Mesendoderm (in vitro differentiated cells): ENCODE results near the gene NRBP1. TPM values are rescaled to one million over a fixed set of nuclear protein-coding genes. Genes with fewer than 3 reads are reported as not detected.

Source experiments
- DNase-seq: peaks from one replicate; pipeline ENCODE4 v3.0.0; 2013
- H2AK5ac ChIP-seq: 2 replicates; pipeline ENCODE4 v1.6.1; 2013; ENCODE audit warnings: low read length, inconsistent platforms
- H2BK120ac ChIP-seq: 2 replicates; pipeline ENCODE4 v1.6.1; 2013; ENCODE audit warnings: low read depth, mild to moderate bottlenecking, low read length, moderate library complexity, mixed read lengths
- H2BK15ac ChIP-seq: replicated peaks from 2 replicates; pipeline ENCODE4 v1.6.1; 2013; ENCODE audit warnings: low read depth, mild to moderate bottlenecking, moderate library complexity
- H2BK5ac ChIP-seq: 2 replicates; pipeline ENCODE4 v1.6.1; 2013; ENCODE audit warnings: low read length, inconsistent platforms
- H3K18ac ChIP-seq: 2 replicates; pipeline ENCODE4 v1.6.1; 2013; ENCODE audit warnings: mild to moderate bottlenecking, low read length, mixed read lengths
- H3K23ac ChIP-seq: one replicate; pipeline ENCODE4 v1.6.1; 2013; ENCODE audit warnings: low read length
- H3K27ac ChIP-seq: 2 replicates; pipeline ENCODE4 v1.5.1; 2013; ENCODE audit warnings: low read depth, mild to moderate bottlenecking, inconsistent platforms, low read length, moderate library complexity
- H3K27me3 ChIP-seq: 2 replicates; pipeline ENCODE4 v1.6.1; 2013; ENCODE audit warnings: low read length, control low read depth, mild to moderate bottlenecking, inconsistent platforms; ENCODE audit not compliant: insufficient read depth, poor library complexity
- H3K36me3 ChIP-seq: 2 replicates; pipeline ENCODE4 v1.6.1; 2013; ENCODE audit warnings: low read length, inconsistent platforms; ENCODE audit not compliant: control insufficient read depth, insufficient read depth
- H3K4ac ChIP-seq: one replicate; pipeline ENCODE4 v1.6.1; 2013; ENCODE audit warnings: low read depth, mild to moderate bottlenecking, low read length, moderate library complexity
- H3K4me1 ChIP-seq: 2 replicates; pipeline ENCODE4 v1.6.1; 2013; ENCODE audit warnings: low read depth, low read length, inconsistent platforms; ENCODE audit not compliant: control insufficient read depth
- H3K4me2 ChIP-seq: 2 replicates; pipeline ENCODE4 v1.6.1; 2013; ENCODE audit warnings: low read length
- H3K4me3 ChIP-seq: 2 replicates; pipeline ENCODE4 v1.5.1; 2013; ENCODE audit warnings: mild to moderate bottlenecking, low read length
- H3K56ac ChIP-seq: one replicate; pipeline ENCODE4 v1.6.1; 2013; ENCODE audit warnings: low read length
- H3K79me1 ChIP-seq: 2 replicates; pipeline ENCODE4 v1.6.1; 2013; ENCODE audit warnings: low read length, inconsistent platforms
- H3K79me2 ChIP-seq: 2 replicates; pipeline ENCODE4 v1.6.1; 2013; ENCODE audit warnings: mild to moderate bottlenecking, low read length; ENCODE audit not compliant: control insufficient read depth, insufficient read depth
- H3K9ac ChIP-seq: 2 replicates; pipeline ENCODE4 v1.6.1; 2013; ENCODE audit warnings: low read length, inconsistent platforms
- H4K5ac ChIP-seq: one replicate; pipeline ENCODE4 v1.6.1; 2013; ENCODE audit warnings: low read length
- H4K8ac ChIP-seq: one replicate; pipeline ENCODE4 v1.6.1; 2013; ENCODE audit warnings: low read depth, mild to moderate bottlenecking, control low read depth, low read length, moderate library complexity
- WGBS: extraction: QIAGEN DNeasy Blood & Tissue Kit; methylation state at CpG from one replicate; pipeline ENCODE4 v1.1.7; 2013; ENCODE audit warnings: low lambda C conversion rate, missing lambda C conversion rate; ENCODE audit not compliant: insufficient coverage; ENCODE audit errors: extremely low coverage; 5-methylcytosine and 5-hydroxymethylcytosine counted together
- polyA plus RNA-seq, 2 experiments: library from polyadenylated mRNA; stranded (reverse); fragments of 200-250 nt; gene quantifications; one replicate each; pipeline ENCODE4 v1.2.3, GENCODE V29; 2013

Gene NRBP1
- polyA plus RNA-seq (2013, experiment 1 of 2): 88.4 TPM
- 88.9 TPM for polyA plus RNA-seq (2013, experiment 2 of 2)

DNA sequence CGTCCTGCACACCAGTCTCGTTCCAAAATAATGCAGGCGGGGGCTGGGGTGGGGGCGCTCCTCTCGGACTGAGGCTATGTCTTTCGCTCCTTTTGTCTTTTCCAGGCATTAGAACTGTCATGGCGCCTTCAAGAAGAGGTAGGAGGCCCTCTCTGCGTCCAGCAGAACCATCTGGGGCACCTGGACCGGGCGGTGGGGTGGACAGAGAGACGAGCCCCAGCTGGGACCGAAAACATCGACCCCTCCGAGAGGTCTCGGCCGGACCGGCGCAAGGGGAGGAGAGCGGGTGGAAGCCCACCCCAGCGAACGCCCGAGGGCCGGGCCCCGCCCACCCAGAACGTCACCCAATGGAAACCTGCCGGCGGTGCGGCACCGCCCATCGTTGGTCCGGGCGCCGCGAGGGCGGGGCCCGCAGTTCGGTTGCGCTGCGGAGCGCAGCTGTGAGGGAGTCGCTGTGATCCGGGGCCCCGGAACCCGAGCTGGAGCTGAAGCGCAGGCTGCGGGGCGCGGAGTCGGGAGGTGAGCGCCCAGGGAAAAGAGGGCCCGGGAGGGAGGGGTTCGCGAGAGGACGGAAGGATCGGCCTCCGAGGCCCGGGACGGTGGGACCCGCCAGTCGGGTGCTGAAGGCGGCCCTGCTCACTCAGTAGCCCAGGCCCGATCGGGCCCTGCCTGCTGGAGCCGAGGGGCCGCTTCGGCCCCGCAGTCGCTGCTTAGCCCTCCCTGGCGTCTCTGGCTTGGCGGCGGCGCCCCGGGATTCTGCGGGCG is at the start of gene NRBP1:
TSS of gene NRBP1 (plus strand) at position 419 of the 765 bp plus-strand sequence. CDS start 4,643 bp downstream, outside the sequence.
- Histone ChIP-seq H2BK5ac (no peak within 1 kb of the TSS), H3K9ac (peak within 1 kb of the TSS; percentile 91), H3K27ac (peak within 1 kb of the TSS; percentile 99), H2AK5ac (no peak within 1 kb of the TSS), H3K79me1 (peaks cover 5% of the 10 kb centered on the region), H3K18ac (peak within 1 kb of the TSS; percentile 97), H3K4ac (peak within 1 kb of the TSS; percentile 89), H4K8ac (peak within 1 kb of the TSS; percentile 91), H3K4me2 (peak within 1 kb of the TSS; percentile 82), H3K4me3 (peak within 1 kb of the TSS; percentile 77), H3K23ac (peak within 1 kb of the TSS; percentile 29), H4K5ac (no peak within 1 kb of the TSS), H2BK120ac (peak within 1 kb of the TSS; percentile 66), H2BK15ac (no peak within 1 kb of the TSS), H3K27me3 (no peaks in the 10 kb centered on the region), H3K4me1 (peaks cover 2% of the 10 kb centered on the region), H3K79me2 (peaks cover 28% of the 10 kb centered on the region), H3K56ac (peak within 1 kb of the TSS; percentile 96), H3K36me3 (no peaks in the 10 kb centered on the region)
- WGBS: no CpG with 5 or more reads among the region's 75 CpGs
- peak; percentile 95 for DNase-seq

DNA sequence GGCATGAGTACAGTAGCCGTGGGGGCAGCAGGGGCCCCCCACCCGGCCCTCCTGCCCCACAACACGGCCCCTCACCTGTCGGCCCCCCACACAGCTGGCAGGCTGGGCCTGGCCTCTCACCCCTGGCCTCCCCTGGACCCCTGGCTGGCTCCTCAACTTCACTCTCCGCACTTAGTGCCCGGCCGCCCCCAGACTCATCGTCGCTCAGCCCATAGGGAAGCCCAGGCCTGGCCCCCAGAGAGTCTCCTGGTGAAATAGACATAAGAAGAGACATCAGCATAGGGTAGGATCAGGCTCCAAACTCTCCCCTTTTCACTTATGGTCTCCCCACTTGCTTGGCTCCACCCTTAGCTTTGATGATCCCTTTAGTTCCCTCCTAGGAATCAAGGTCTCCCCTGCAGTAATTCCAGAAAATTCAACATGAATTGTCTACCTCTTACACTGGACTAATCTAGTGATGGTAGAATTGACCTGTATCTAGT is 49.6 kb upstream of the NRBP1 start:
- H3K27me3 ChIP-seq: no peaks in the 10 kb centered on the region
- H3K23ac ChIP-seq: no peak overlapping the region
- H3K4me3 ChIP-seq: no peak overlapping the region
- peaks cover 8% of the 10 kb centered on the region for H3K79me2 ChIP-seq
- H3K79me1 ChIP-seq: peaks cover 7% of the 10 kb centered on the region
- H2BK5ac ChIP-seq: no peak overlapping the region
- H3K36me3 ChIP-seq: peaks cover 27% of the 10 kb centered on the region
- H3K27ac ChIP-seq: no peak overlapping the region
- H3K9ac ChIP-seq: peak overlapping the region; percentile 65
- DNase-seq: no peak
- no peaks in the 10 kb centered on the region for H3K4me1 ChIP-seq
- peak overlapping the region; percentile 42 for H3K56ac ChIP-seq
- no peak overlapping the region for H3K4ac ChIP-seq
- no peak overlapping the region for H3K18ac ChIP-seq
- H4K8ac ChIP-seq: no peak overlapping the region
- peak overlapping the region; percentile 75 for H3K4me2 ChIP-seq
- H2BK15ac ChIP-seq: no peak overlapping the region
- H2BK120ac ChIP-seq: no peak overlapping the region
- no peak overlapping the region for H4K5ac ChIP-seq
- H2AK5ac ChIP-seq: no peak overlapping the region
- no CpG with 5 or more reads among the region's 9 CpGs for WGBS

DNA sequence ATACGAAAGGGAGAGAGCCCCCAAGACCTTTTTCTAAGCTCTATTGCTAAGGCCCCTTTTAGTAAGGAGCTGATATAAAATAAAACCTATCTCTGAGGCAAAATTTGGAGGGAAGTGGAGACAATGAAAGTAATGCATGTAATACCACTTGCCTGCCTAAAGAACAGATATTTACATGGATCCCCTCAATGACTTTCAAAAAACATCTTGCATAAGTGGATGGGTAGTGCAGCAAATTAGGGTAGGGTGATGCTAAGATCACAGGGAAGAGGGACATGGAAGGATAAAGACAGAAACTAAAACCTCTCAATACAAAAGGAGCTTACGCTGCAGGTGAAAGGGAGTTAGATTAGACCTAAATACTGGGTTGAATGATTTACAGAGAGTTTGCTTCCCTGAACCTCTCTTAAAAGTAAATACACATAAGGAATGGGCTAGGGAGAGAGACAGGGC is 49.0 kb upstream of the NRBP1 start:
- no peak overlapping the region for H3K23ac ChIP-seq
- peak overlapping the region; percentile 19 for H3K4me3 ChIP-seq
- no peak overlapping the region for H3K18ac ChIP-seq
- H3K4ac ChIP-seq: no peak overlapping the region
- peak overlapping the region; percentile 75 for H3K4me2 ChIP-seq
- H3K36me3 ChIP-seq: peaks cover 31% of the 10 kb centered on the region
- H4K5ac ChIP-seq: peak overlapping the region; percentile 21
- H3K27ac ChIP-seq: no peak overlapping the region
- H2BK15ac ChIP-seq: no peak overlapping the region
- no peak for DNase-seq
- no peak overlapping the region for H2BK5ac ChIP-seq
- peak overlapping the region; percentile 67 for H3K56ac ChIP-seq
- no peaks in the 10 kb centered on the region for H3K4me1 ChIP-seq
- H3K9ac ChIP-seq: peak overlapping the region; percentile 65
- H3K27me3 ChIP-seq: no peaks in the 10 kb centered on the region
- peaks cover 8% of the 10 kb centered on the region for H3K79me2 ChIP-seq
- no peak overlapping the region for H4K8ac ChIP-seq
- no CpG with 5 or more reads among the region's 2 CpGs for WGBS
- no peak overlapping the region for H2AK5ac ChIP-seq
- no peak overlapping the region for H2BK120ac ChIP-seq
- peaks cover 8% of the 10 kb centered on the region for H3K79me1 ChIP-seq

DNA sequence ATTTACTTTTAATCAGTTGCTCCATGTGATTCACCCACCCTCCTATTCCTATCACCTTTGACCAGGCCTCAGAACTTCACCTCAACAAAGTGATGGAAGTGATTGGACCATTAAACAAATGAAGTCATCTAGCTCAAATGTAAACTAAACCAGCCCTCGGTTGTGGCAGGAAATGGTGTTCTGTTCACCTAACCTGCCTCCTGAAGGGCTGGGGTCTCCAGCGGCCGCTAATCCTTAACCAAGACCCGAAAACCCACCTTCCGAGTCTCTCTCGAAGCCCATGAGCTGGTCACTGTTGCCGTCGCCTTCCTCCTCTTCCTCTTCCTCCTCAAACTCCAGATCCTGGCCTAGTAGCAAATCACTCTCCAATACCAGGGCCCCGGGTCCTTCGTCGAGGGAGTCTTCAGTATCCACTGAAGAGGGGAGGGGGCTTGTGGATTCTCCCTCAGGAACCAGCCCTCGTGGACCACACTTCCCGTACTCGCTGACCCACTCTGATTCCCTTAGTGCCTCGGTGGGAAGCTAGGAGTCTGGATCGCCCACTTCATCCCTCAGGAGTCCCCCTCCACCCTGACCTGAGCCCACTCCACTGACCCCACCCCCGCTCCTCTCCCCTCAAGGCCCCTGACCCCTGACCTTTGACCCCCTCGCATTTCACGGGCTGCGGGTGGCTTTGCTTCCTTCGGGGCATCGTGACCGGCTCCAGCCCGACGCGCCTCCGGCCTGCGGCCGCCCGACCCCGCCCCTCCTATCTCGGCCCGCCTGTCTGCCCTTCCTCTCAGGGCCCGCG is 48.4 kb upstream of the NRBP1 start:
- peak; percentile 69 for DNase-seq

GRCh38 chr2:27380626-27381545 is 47.5 kb upstream of the NRBP1 start, which contains the start of gene ZNF513:
TSS of gene ZNF513 (minus strand) at chr2:27380734. CDS start at chr2:27380526, 208 bp downstream.
- H3K27ac ChIP-seq: peak within 1 kb of the TSS; percentile 97
- peak within 1 kb of the TSS; percentile 19 for H3K4me3 ChIP-seq
- H3K9ac ChIP-seq: peak within 1 kb of the TSS; percentile 72
- peaks cover 8% of the 10 kb centered on the region for H3K79me2 ChIP-seq
- no peak within 1 kb of the TSS for H2AK5ac ChIP-seq
- H2BK120ac ChIP-seq: no peak within 1 kb of the TSS
- WGBS: no CpG with 5 or more reads among the region's 67 CpGs
- no peak within 1 kb of the TSS for H4K8ac ChIP-seq
- H2BK15ac ChIP-seq: no peak within 1 kb of the TSS
- peak within 1 kb of the TSS; percentile 91 for H3K56ac ChIP-seq
- no peaks in the 10 kb centered on the region for H3K27me3 ChIP-seq
- H3K4ac ChIP-seq: peak within 1 kb of the TSS; percentile 75
- H3K36me3 ChIP-seq: peaks cover 32% of the 10 kb centered on the region
- H3K23ac ChIP-seq: no peak within 1 kb of the TSS
- H3K4me2 ChIP-seq: peak within 1 kb of the TSS; percentile 75
- H3K18ac ChIP-seq: peak within 1 kb of the TSS; percentile 78
- H2BK5ac ChIP-seq: peak within 1 kb of the TSS; percentile 35
- peaks cover 10% of the 10 kb centered on the region for H3K79me1 ChIP-seq
- no peaks in the 10 kb centered on the region for H3K4me1 ChIP-seq
- peak within 1 kb of the TSS; percentile 21 for H4K5ac ChIP-seq
- peak; percentile 98 for DNase-seq

More for the DNA sequence above, 48.4 kb upstream of the NRBP1 start:
- H3K36me3 ChIP-seq: peaks cover 34% of the 10 kb centered on the region
- no peak overlapping the region for H2BK120ac ChIP-seq
- H3K56ac ChIP-seq: peak overlapping the region; percentile 67
- peak overlapping the region; percentile 75 for H3K4me2 ChIP-seq
- peak overlapping the region; percentile 19 for H3K4me3 ChIP-seq
- peaks cover 8% of the 10 kb centered on the region for H3K79me2 ChIP-seq
- H3K4ac ChIP-seq: peak overlapping the region; percentile 75
- no peak overlapping the region for H2AK5ac ChIP-seq
- no peak overlapping the region for H3K23ac ChIP-seq
- no peaks in the 10 kb centered on the region for H3K27me3 ChIP-seq
- H4K8ac ChIP-seq: no peak overlapping the region
- H3K9ac ChIP-seq: peak overlapping the region; percentile 65
- H3K18ac ChIP-seq: peak overlapping the region; percentile 78
- H3K79me1 ChIP-seq: peaks cover 10% of the 10 kb centered on the region
- peak overlapping the region; percentile 21 for H4K5ac ChIP-seq
- no peak overlapping the region for H2BK15ac ChIP-seq
- H3K27ac ChIP-seq: peak overlapping the region; percentile 68
- H3K4me1 ChIP-seq: no peaks in the 10 kb centered on the region
- H2BK5ac ChIP-seq: no peak overlapping the region
- no CpG with 5 or more reads among the region's 35 CpGs for WGBS
